Measurements from ENCODE around the gene SRR.

GRCh38 chr17:2362016-2362415, 58.3 kb downstream of the SRR start:
- TF ChIP-seq MYC (IDR thresholded peaks at IDR 0.05; ENCODE audit: low read depth, low read length), result no peak
- TF ChIP-seq, protein P1, sequence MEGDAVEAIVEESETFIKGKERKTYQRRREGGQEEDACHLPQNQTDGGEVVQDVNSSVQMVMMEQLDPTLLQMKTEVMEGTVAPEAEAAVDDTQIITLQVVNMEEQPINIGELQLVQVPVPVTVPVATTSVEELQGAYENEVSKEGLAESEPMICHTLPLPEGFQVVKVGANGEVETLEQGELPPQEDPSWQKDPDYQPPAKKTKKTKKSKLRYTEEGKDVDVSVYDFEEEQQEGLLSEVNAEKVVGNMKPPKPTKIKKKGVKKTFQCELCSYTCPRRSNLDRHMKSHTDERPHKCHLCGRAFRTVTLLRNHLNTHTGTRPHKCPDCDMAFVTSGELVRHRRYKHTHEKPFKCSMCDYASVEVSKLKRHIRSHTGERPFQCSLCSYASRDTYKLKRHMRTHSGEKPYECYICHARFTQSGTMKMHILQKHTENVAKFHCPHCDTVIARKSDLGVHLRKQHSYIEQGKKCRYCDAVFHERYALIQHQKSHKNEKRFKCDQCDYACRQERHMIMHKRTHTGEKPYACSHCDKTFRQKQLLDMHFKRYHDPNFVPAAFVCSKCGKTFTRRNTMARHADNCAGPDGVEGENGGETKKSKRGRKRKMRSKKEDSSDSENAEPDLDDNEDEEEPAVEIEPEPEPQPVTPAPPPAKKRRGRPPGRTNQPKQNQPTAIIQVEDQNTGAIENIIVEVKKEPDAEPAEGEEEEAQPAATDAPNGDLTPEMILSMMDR (IDR thresholded peaks at IDR 0.05; ENCODE audit: extremely low read depth in 1 of 2, insufficient read depth in 1 of 2, low read depth in 1 of 2, low read length in 2 of 2), result no peak
- no peak for TF ChIP-seq POLR2A (IDR thresholded peaks at IDR 0.05; ENCODE audit: low read depth, low read length)

All from endothelial cell of umbilical vein (primary cell).